ENCODE data around the gene LAT. TPM values are rescaled to one million over a fixed set of nuclear protein-coding genes. Genes with fewer than 3 reads are reported as not detected.

Gene LAT
- total RNA-seq, 2 experiments from 2014 or later = 17.5 to 19.8 TPM

- ChIA-PET POLR2A (no interaction called here), CTCF (ENCODE audit: unreplicated experiment) (interaction anchor here (0.9 kb wide), 1 partner anchor 16 kb away, joined by 5 read pairs; the partner anchor contains the start of gene SPNS1)
- Histone ChIP-seq H3K4me1 (ENCODE audit: insufficient read depth, low read length, poor library complexity, severe bottlenecking) (no peaks in the 10 kb centered on the region), H3K9me3 (ENCODE audit: low read length) (no peaks in the 10 kb centered on the region), H3K36me3 (ENCODE audit: insufficient read depth, low read length) (peaks cover 94% of the 10 kb centered on the region), H3K27ac (ENCODE audit: low read depth, low read length, poor library complexity, severe bottlenecking) (no peak overlapping the region), H3K9me2 (ENCODE audit: insufficient read depth, low read length) (no peaks in the 10 kb centered on the region), H4K20me1 (ENCODE audit: insufficient read depth, low read length) (no peaks in the 10 kb centered on the region), H3K4me2 (ENCODE audit: low read length) (no peak overlapping the region), H2AFZ (ENCODE audit: low read length) (no peak overlapping the region), H3K4me3 (ENCODE audit: low read depth, low read length, poor library complexity, severe bottlenecking) (no peak overlapping the region), H3K79me2 (ENCODE audit: insufficient read depth, low read depth, low read length) (no peaks in the 10 kb centered on the region)
- intact Hi-C loops (cut with micrococcal nuclease; ENCODE audit: unreplicated experiment) = no loop called here
- no TSS peak for BruUV-seq (replicated peaks)
- no peak for TF ChIP-seq CTCF (conservative IDR thresholded peaks at IDR 0.05; ENCODE audit: low read length)
- no peak for TF ChIP-seq EZH2phosphoT487 (IDR thresholded peaks at IDR 0.05; ENCODE audit: borderline replicate concordance, low read depth, low read length)
- no peak for DNase-seq (ENCODE audit: low spot score)
Observed at GRCh38 chr16:28958836-28959235, 26.0 kb upstream of the LAT start.

GRCh38 chr16:28964072-28964471, 20.8 kb upstream of the LAT start:
- Histone ChIP-seq H3K9me3 (ENCODE audit: low read length) (no peaks in the 10 kb centered on the region), H3K4me3 (ENCODE audit: low read depth, low read length, poor library complexity, severe bottlenecking) (no peak overlapping the region), H3K9me2 (ENCODE audit: insufficient read depth, low read length) (no peaks in the 10 kb centered on the region), H3K79me2 (ENCODE audit: insufficient read depth, low read depth, low read length) (no peaks in the 10 kb centered on the region), H3K36me3 (ENCODE audit: insufficient read depth, low read length) (peaks cover 59% of the 10 kb centered on the region), H3K27ac (ENCODE audit: low read depth, low read length, poor library complexity, severe bottlenecking) (no peak overlapping the region), H3K4me2 (ENCODE audit: low read length) (no peak overlapping the region), H3K4me1 (ENCODE audit: insufficient read depth, low read length, poor library complexity, severe bottlenecking) (no peaks in the 10 kb centered on the region), H2AFZ (ENCODE audit: low read length) (no peak overlapping the region), H4K20me1 (ENCODE audit: insufficient read depth, low read length) (no peaks in the 10 kb centered on the region; the same call in 1 of the 2 replicates)
- POLR2A ChIA-PET = no interaction called here
- BruUV-seq (replicated peaks) = TSS peak; percentile 59
- no peak for DNase-seq (ENCODE audit: low spot score)
- intact Hi-C loops (cut with micrococcal nuclease; ENCODE audit: unreplicated experiment) = no loop called here
- TF ChIP-seq CTCF (conservative IDR thresholded peaks at IDR 0.05; ENCODE audit: low read length) = no peak
- no peak for TF ChIP-seq EZH2phosphoT487 (IDR thresholded peaks at IDR 0.05; ENCODE audit: borderline replicate concordance, low read depth, low read length)
- CTCF ChIA-PET (ENCODE audit: unreplicated experiment) = no interaction called here

- no peaks in the 10 kb centered on the region for H3K9me3 ChIP-seq (ENCODE audit: low read length)
- ChIA-PET POLR2A (no interaction called here), CTCF (ENCODE audit: unreplicated experiment) (no interaction called here)
- H3K36me3 ChIP-seq (ENCODE audit: insufficient read depth, low read length) = peaks cover 55% of the 10 kb centered on the region
- BruUV-seq (replicated peaks) = no TSS peak
- no peak overlapping the region for H3K4me3 ChIP-seq (ENCODE audit: low read depth, low read length, poor library complexity, severe bottlenecking)
- H3K79me2 ChIP-seq (ENCODE audit: insufficient read depth, low read depth, low read length) = no peaks in the 10 kb centered on the region
- H4K20me1 ChIP-seq (ENCODE audit: insufficient read depth, low read length) = no peaks in the 10 kb centered on the region; the same call in 1 of the 2 replicates
- H3K4me2 ChIP-seq (ENCODE audit: low read length) = no peak overlapping the region
- no peak overlapping the region for H2AFZ ChIP-seq (ENCODE audit: low read length)
- DNase-seq (ENCODE audit: low spot score) = no peak
- H3K9me2 ChIP-seq (ENCODE audit: insufficient read depth, low read length) = no peaks in the 10 kb centered on the region
- no peak overlapping the region for H3K27ac ChIP-seq (ENCODE audit: low read depth, low read length, poor library complexity, severe bottlenecking)
- H3K4me1 ChIP-seq (ENCODE audit: insufficient read depth, low read length, poor library complexity, severe bottlenecking) = no peaks in the 10 kb centered on the region
- intact Hi-C loops (cut with micrococcal nuclease; ENCODE audit: unreplicated experiment) = no loop called here
- TF ChIP-seq EZH2phosphoT487 (IDR thresholded peaks at IDR 0.05; ENCODE audit: borderline replicate concordance, low read depth, low read length) (no peak), CTCF (conservative IDR thresholded peaks at IDR 0.05; ENCODE audit: low read length) (no peak)
Observed at GRCh38 chr16:28964496-28964895, 20.4 kb upstream of the LAT start.

Measured in OCI-LY7 (cell line).